IMR-90 (cell line): ENCODE measurements around the gene ZNF408. TPM values are rescaled to one million over a fixed set of nuclear protein-coding genes. Genes with fewer than 3 reads are reported as not detected.

Experiments used
- ATAC-seq: fragments of 200-7000 bp; cut with Tn5 transposase; 2 replicates; pipeline ENCODE4 v1.9.1; 2020; ENCODE audit warnings: low read depth, mild to moderate bottlenecking, moderate library complexity
- BruUV-seq: library from RNA; stranded (reverse); fragments of 400-500 nt; replicated peaks from 2 replicates; lab custom pipeline; 2021; lab: Mats Ljungman, UMichigan
- CTCF ChIA-PET: fragments of 300-600 bp; formaldehyde crosslinking; extraction: SDS; loops from one replicate; lab custom pipeline; 2021; ENCODE audit warnings: antibody characterized with exemption; lab: Yijun Ruan, JAX
- POLR2A ChIA-PET: fragments of 300-600 bp; sonication (Branson Sonifier 250); formaldehyde crosslinking; loops from one replicate; lab custom pipeline; 2022; ENCODE audit warnings: antibody characterized with exemption; ENCODE audit not compliant: unreplicated experiment; lab: Charles Lee
- DNase-seq: peaks from one replicate; pipeline ENCODE4 v3.0.0; 2013
- H2AFZ ChIP-seq: replicated peaks from 2 replicates; pipeline ENCODE3; 2013; ENCODE audit warnings: low read length, mild to moderate bottlenecking; ENCODE audit not compliant: poor library complexity
- H2AK5ac ChIP-seq: 2 replicates; pipeline ENCODE4 v1.6.1; 2013; ENCODE audit warnings: low read depth, low read length, inconsistent platforms
- H2AK9ac ChIP-seq: replicated peaks from 2 replicates; pipeline ENCODE3; 2013; ENCODE audit warnings: mild to moderate bottlenecking, low read depth, low read length, moderate library complexity; ENCODE audit not compliant: poor library complexity
- H2BK120ac ChIP-seq: 2 replicates; pipeline ENCODE4 v1.6.1; 2013; ENCODE audit warnings: low read depth, low read length, inconsistent platforms
- H2BK15ac ChIP-seq: 3 replicates; pipeline ENCODE4 v1.6.1; 2013; ENCODE audit warnings: low read depth, low read length, inconsistent platforms
- H2BK20ac ChIP-seq: 2 replicates; pipeline ENCODE4 v1.6.1; 2013; ENCODE audit warnings: low read depth, mild to moderate bottlenecking, inconsistent platforms, low read length, moderate library complexity
- H2BK5ac ChIP-seq: 2 replicates; pipeline ENCODE4 v1.6.1; 2013; ENCODE audit warnings: mild to moderate bottlenecking, low read depth, low read length, inconsistent platforms; ENCODE audit not compliant: poor library complexity, severe bottlenecking
- H3K14ac ChIP-seq: replicated peaks from 2 replicates; pipeline ENCODE4 v1.6.1; 2013; ENCODE audit warnings: low read depth, low read length, inconsistent platforms
- H3K18ac ChIP-seq: 2 replicates; pipeline ENCODE4 v1.6.1; 2013; ENCODE audit warnings: low read depth, low read length, control low read depth
- H3K23ac ChIP-seq: 2 replicates; pipeline ENCODE4 v1.6.1; 2013; ENCODE audit warnings: low read depth, low read length, inconsistent platforms
- H3K27ac ChIP-seq: 2 replicates; pipeline ENCODE4 v1.5.1; 2013; ENCODE audit warnings: mild to moderate bottlenecking, control low read depth, low read length; ENCODE audit not compliant: insufficient read depth
- H3K27me3 ChIP-seq: 2 replicates; pipeline ENCODE4 v1.6.1; 2013; ENCODE audit warnings: low read length; ENCODE audit not compliant: control insufficient read depth, insufficient read depth
- H3K36me3 ChIP-seq: 2 replicates; pipeline ENCODE4 v1.6.1; 2013; ENCODE audit warnings: low read length, mixed read lengths; ENCODE audit not compliant: control insufficient read depth, insufficient read depth
- H3K4ac ChIP-seq: 2 replicates; pipeline ENCODE4 v1.6.1; 2013; ENCODE audit warnings: low read depth, low read length, inconsistent platforms
- H3K4me1 ChIP-seq: 2 replicates; pipeline ENCODE4 v1.6.1; 2013; ENCODE audit warnings: low read length, mixed read lengths; ENCODE audit not compliant: control insufficient read depth, insufficient read depth
- H3K4me2 ChIP-seq: 2 replicates; pipeline ENCODE4 v1.6.1; 2013; ENCODE audit warnings: low read depth, mild to moderate bottlenecking, control low read depth, low read length, moderate library complexity
- H3K4me3 ChIP-seq: 2 replicates; pipeline ENCODE4 v1.5.1; 2013; ENCODE audit warnings: low read depth, mild to moderate bottlenecking, control low read depth, low read length, moderate library complexity; ENCODE audit not compliant: insufficient read depth
- H3K56ac ChIP-seq: 2 replicates; pipeline ENCODE4 v1.6.1; 2013; ENCODE audit warnings: low read length, inconsistent platforms; ENCODE audit not compliant: insufficient read depth; ENCODE audit errors: extremely low read depth
- H3K79me1 ChIP-seq, 2 experiments: 2 replicates each; pipeline ENCODE4 v1.6.1; 2013; ENCODE audit warnings: low read length in 2 of 2, inconsistent platforms in 1 of 2, low read depth in 1 of 2
- H3K9ac ChIP-seq: 2 replicates; pipeline ENCODE4 v1.6.1; 2013; ENCODE audit warnings: low read depth, low read length, control low read depth
- H3K9me1 ChIP-seq: 2 replicates; pipeline ENCODE4 v1.6.1; 2013; ENCODE audit warnings: low read length, inconsistent platforms; ENCODE audit not compliant: insufficient read depth
- H3K9me3 ChIP-seq: 2 replicates; pipeline ENCODE4 v1.6.1; 2013; ENCODE audit warnings: low read length; ENCODE audit not compliant: control insufficient read depth, insufficient read depth
- H4K20me1 ChIP-seq: 2 replicates; pipeline ENCODE4 v1.6.1; 2013; ENCODE audit warnings: low read length, inconsistent platforms; ENCODE audit not compliant: insufficient read depth
- H4K5ac ChIP-seq: 2 replicates; pipeline ENCODE4 v1.6.1; 2013; ENCODE audit warnings: mild to moderate bottlenecking, low read depth, low read length, control low read depth
- H4K8ac ChIP-seq, 2 experiments: 2 replicates each; pipeline ENCODE4 v1.6.1; 2013; ENCODE audit warnings: low read depth in 2 of 2, low read length in 2 of 2, control low read depth in 1 of 2, inconsistent platforms in 1 of 2
- H4K91ac ChIP-seq: 2 replicates; pipeline ENCODE4 v1.6.1; 2013; ENCODE audit warnings: low read depth, low read length, inconsistent platforms; ENCODE audit not compliant: insufficient read depth
- MAZ ChIP-seq: IDR thresholded peaks from 2 replicates; pipeline ENCODE4 v1.6.1; 2012; ENCODE audit warnings: low read depth, mild to moderate bottlenecking, low read length, improper control_type of control experiment, moderate library complexity, borderline replicate concordance
- RAD21 ChIP-seq: IDR thresholded peaks from 2 replicates; pipeline ENCODE4 v1.6.1; 2012; ENCODE audit warnings: low read length, improper control_type of control experiment
- WGBS, 2 experiments: methylation state at CpG; one replicate each; pipeline versions ENCODE4 v1.1.5 to v1.1.7; 2013; ENCODE audit warnings: missing lambda C conversion rate in 2 of 2; ENCODE audit not compliant: insufficient read length in 1 of 2; ENCODE audit errors: extremely low coverage in 2 of 2; 5-methylcytosine and 5-hydroxymethylcytosine counted together
- dilution Hi-C: fragments of 300-500 bp; cut with HindIII; formaldehyde crosslinking; loops from one replicate; pipeline ENCODE4 v1.14.3; 2018; ENCODE audit warnings: low sequenced_read_pairs; ENCODE audit not compliant: unreplicated experiment
- in situ Hi-C: fragments of 300-500 bp; cut with MboI; formaldehyde crosslinking; loops from 3 replicates; pipeline ENCODE4 v1.14.3; 2019; ENCODE audit warnings: low sequenced_read_pairs, inconsistent platforms, mixed read lengths
- intact Hi-C: fragments of 100-400 bp; cut with micrococcal nuclease; formaldehyde crosslinking; loops from 2 replicates; pipeline ENCODE4 v1.10.0; 2022
- polyA plus RNA-seq, 3 experiments: library from polyadenylated mRNA; depleted of rRNA; stranded (reverse); fragments of >200 nt; gene quantifications; 2 replicates each; pipeline ENCODE4 v1.2.3, GENCODE V29; 2012; ENCODE audit warnings: low replicate concordance in 1 of 3
- total RNA-seq: library from RNA; depleted of rRNA; stranded (reverse); fragments of >200 nt; gene quantifications from 2 replicates; pipeline ENCODE4 v1.2.3, GENCODE V29; 2012
- TF ChIP-seq, protein P1 (sequence below): fragments of 150-350 bp; IDR thresholded peaks from 2 replicates; pipeline ENCODE4 v1.6.1; 2017; ENCODE audit warnings: mild to moderate bottlenecking, antibody characterized with exemption, low read length, low read depth

ZNF408 gene
- total and polyA plus RNA-seq, 2 of the 4 experiments (the other 2 are of a cell fraction): 9.5 to 11.1 TPM

DNA sequence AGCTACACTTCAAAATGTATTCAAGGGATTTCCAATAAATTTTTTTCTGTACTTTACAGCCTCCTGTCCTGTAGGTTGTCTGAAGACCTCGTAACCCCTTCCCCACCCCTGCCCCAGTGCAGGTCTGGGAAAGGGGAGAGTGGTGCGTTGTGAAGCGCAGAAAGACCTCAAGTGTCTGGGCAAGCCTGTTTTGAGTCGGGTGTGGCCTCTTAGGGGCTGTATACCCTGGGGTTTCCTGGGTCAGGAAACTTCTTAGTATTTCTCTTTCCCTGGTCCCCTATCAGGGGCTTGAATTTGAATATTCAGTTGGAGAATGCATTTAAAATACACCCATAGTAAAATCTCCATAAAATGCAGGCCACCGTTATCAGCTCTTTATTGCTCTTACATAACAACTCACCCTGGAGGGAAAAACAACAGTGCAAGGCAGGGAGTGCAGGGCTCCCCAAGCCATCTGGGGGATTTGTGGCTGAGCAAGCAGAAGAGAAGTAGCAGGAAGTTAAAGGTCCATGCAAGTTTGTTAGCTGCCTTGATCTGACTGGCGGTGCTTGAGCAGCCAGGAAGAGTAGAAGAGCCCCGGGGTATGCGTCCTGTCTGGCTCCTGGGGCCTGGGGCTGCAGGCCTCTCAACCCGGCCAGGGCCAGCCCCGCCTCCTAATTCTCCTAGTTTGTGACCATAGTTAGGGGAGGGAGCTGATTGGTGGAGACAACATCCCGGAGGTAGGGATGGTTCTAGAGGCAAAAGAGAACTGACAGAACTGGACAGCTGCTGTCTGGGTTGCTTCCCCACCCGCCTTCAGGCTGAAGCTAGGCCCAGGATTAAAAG, 26.2 kb upstream of the ZNF408 start:
- H3K9ac ChIP-seq: no peak overlapping the region
- H3K36me3 ChIP-seq: peaks cover 56% of the 10 kb centered on the region
- peak overlapping the region in 1 of 2 experiments; percentile 41; a peak in 2 of 4 replicates for H4K8ac ChIP-seq
- H3K27ac ChIP-seq: peak overlapping the region; percentile 22; the same call in 1 of the 2 replicates
- H3K9me3 ChIP-seq: no peaks in the 10 kb centered on the region
- no peak overlapping the region for H2AK5ac ChIP-seq
- ChIA-PET CTCF (no interaction called here), POLR2A (no interaction called here)
- H4K5ac ChIP-seq: peak overlapping the region; percentile 10; the same call in 1 of the 2 replicates
- peaks cover 0 to 6% of the 10 kb centered on the region in 2 experiments; a peak in 1 of 4 replicates for H3K79me1 ChIP-seq
- DNase-seq (peak; percentile 18), ATAC-seq (peak; percentile 30)
- no peak overlapping the region for H4K91ac ChIP-seq
- H3K4ac ChIP-seq: peak overlapping the region; percentile 82
- no peaks in the 10 kb centered on the region for H3K27me3 ChIP-seq
- dilution Hi-C loops: no loop called here
- H3K4me2 ChIP-seq: no peak overlapping the region
- peak overlapping the region; percentile 3 for H2AFZ ChIP-seq
- H2BK15ac ChIP-seq: no peak overlapping the region
- TF ChIP-seq RAD21: no peak
- TF ChIP-seq MAZ: no peak
- TF ChIP-seq, protein P1, sequence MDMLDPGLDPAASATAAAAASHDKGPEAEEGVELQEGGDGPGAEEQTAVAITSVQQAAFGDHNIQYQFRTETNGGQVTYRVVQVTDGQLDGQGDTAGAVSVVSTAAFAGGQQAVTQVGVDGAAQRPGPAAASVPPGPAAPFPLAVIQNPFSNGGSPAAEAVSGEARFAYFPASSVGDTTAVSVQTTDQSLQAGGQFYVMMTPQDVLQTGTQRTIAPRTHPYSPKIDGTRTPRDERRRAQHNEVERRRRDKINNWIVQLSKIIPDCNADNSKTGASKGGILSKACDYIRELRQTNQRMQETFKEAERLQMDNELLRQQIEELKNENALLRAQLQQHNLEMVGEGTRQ: no peak
- no peak overlapping the region; the same call in 1 of the 2 replicates for H2BK20ac ChIP-seq
- BruUV-seq: no TSS peak
- 0 out of 2 replicates have a peak, but pooled peaks cover 3% of the 10 kb centered on the region for H4K20me1 ChIP-seq
- H3K23ac ChIP-seq: no peak overlapping the region; the same call in none of the 2 replicates
- no peak overlapping the region for H2BK120ac ChIP-seq
- H3K56ac ChIP-seq: no peak overlapping the region
- H2AK9ac ChIP-seq: peak overlapping the region; percentile 2
- intact Hi-C loops: no loop called here
- H3K18ac ChIP-seq: no peak overlapping the region
- peak overlapping the region; percentile 10 for H2BK5ac ChIP-seq
- in situ Hi-C loops: no loop called here
- no CpG with 5 or more reads among the region's 12 CpGs for WGBS, 2 experiments
- peaks cover 8% of the 10 kb centered on the region; the same call in 1 of the 2 replicates for H3K9me1 ChIP-seq
- 0 out of 2 replicates have a peak overlapping the region, but pooled peaks have one; percentile 52 for H3K14ac ChIP-seq
- no peak overlapping the region for H3K4me3 ChIP-seq
- H3K4me1 ChIP-seq: peaks cover 10% of the 10 kb centered on the region
